GM12872 (cell line): ENCODE data around the gene KRT6A.

ENCODE experiments used
- TF ChIP-seq, protein P1 (sequence below): IDR thresholded peaks from 3 replicates; pipeline ENCODE4 v1.5.1; 2011; ENCODE audit warnings: low read depth, mild to moderate bottlenecking, low read length, moderate library complexity; ENCODE audit not compliant: insufficient read depth

Gene KRT6A

DNA sequence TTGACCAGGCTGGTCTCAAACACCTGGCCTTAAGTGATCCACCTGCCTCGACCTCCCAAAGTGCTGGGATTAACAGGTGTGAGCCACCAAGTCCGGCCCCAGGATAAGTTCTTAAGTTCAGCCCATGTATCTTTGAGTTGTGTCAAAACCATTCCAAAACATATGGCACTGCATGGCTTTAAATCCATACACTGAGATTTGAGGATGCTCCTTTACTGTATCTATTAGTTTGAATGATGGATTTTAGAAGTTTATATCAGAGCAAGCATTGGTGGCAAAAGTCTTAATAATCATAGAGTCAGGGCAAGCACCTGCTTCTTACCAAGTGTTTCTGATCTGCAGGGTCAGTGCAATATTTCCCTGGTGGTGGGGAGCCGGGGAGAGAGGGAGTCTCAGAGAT is 47.2 kb downstream of the KRT6A start:
- TF ChIP-seq, protein P1, sequence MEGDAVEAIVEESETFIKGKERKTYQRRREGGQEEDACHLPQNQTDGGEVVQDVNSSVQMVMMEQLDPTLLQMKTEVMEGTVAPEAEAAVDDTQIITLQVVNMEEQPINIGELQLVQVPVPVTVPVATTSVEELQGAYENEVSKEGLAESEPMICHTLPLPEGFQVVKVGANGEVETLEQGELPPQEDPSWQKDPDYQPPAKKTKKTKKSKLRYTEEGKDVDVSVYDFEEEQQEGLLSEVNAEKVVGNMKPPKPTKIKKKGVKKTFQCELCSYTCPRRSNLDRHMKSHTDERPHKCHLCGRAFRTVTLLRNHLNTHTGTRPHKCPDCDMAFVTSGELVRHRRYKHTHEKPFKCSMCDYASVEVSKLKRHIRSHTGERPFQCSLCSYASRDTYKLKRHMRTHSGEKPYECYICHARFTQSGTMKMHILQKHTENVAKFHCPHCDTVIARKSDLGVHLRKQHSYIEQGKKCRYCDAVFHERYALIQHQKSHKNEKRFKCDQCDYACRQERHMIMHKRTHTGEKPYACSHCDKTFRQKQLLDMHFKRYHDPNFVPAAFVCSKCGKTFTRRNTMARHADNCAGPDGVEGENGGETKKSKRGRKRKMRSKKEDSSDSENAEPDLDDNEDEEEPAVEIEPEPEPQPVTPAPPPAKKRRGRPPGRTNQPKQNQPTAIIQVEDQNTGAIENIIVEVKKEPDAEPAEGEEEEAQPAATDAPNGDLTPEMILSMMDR: no peak

DNA sequence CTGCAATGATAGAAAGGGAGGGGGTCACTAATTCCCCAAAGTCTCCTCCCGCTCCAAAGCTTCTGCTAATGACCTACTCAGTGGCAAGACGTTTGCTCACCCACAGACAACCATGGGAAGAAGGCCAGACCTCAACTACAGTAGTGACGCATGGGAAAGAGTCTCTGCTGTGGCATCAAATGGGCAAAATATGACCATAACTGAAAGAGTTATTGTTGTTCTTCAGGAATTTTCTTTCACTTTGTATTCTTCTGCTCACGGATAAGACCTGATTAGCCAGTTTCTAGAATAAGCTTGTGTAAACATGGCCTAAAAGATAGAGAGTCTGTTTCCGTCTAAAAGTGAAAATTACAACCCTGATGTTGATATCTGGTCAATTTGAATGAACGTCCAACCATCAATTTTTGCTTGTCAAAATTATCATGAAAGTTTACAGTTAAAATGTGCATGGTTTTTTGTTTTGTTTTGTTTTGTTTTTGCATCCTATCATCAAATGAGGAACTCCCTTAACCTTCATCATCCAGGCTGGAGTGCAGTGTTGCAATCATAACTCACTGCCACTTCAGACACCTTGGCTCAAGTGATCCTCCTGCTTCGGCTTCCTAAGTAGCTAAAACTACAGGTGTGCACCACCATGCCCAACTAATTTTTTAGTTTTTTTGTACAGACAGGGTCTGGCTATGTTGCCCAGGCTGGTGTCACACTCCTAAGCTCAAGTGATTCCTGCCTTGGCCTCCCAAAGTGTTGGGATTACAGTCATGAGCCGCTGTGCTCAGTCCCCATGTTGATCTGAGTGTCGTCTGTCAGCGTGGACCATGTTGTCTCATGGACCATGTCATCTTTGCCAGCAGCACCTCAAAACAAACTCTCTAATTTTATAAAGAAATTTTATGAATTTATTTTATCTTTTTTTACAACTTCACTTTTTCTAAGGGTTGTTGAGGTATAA is 48.1 kb downstream of the KRT6A start:
- TF ChIP-seq, protein P1: no peak

DNA sequence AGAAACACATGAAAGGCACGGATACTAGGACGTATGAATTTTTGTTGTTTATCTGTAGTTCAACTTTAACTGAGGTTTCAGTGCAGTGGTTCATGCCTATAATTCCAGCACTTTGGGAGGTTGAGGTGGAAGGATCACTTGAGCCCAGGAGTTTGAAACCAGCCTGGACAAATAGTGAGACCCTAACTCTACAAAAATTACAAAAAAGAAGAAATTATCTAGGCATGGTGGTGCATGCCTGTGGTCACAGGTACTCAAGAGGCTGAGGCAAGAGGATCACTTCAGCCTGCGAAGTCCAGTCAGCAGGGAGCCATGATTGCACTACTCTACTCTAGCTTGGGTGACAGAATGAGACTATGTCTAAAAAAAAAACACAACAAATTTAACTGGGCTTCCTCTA is 49.1 kb downstream of the KRT6A start:
- TF ChIP-seq, protein P1: no peak

DNA sequence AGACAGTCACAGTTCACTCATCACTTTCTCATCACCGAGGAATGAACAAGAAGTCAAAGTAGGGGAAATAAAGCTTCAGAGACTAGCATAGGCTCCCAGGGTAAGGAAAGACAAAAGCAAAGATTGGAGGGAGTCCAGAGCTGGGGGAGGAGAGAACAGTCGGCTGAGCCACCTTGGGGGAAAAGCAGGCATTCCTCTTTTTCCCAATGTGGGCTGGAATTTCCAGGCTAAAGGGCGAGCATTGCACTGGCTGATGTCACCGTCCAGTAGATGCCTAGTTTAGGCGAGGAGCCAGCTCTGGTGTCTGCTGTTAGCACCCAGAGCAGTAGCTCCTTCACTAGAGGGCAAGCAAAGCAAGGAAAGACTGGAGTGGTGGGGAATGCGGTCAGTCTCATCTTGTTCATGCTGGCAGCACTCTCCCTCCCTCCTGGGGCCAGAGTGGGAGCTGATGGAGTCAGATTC is 50.4 kb downstream of the KRT6A start:
- TF ChIP-seq, protein P1: no peak

DNA sequence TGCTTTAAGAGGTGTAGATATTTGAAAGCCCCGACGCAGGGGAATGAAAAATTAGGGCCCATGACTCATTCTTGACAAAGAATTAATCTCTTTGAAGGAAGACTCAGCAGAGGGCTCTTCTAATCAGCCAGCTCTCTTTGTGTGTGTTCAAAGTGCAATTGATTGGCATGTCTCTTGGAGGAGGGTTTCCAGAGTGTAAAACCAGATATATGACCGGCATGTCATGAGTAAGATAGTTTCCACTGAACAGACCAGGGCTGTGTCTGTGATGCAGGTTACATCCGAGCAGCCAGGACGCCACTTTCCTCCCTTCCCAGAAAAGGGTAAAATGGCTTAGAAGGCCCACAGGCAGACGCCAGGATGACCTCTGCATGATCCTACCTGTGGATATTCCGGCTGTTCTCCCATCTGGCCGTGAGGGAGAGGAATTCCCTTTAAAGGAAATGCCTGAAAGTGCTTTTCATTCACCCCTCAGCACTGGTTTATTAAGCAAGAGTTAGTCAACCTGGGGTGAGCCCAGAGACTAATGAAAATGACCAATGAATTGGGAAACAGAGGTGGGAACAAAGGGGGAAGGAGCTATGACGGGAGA is 51.6 kb downstream of the KRT6A start:
- TF ChIP-seq, protein P1: no peak

DNA sequence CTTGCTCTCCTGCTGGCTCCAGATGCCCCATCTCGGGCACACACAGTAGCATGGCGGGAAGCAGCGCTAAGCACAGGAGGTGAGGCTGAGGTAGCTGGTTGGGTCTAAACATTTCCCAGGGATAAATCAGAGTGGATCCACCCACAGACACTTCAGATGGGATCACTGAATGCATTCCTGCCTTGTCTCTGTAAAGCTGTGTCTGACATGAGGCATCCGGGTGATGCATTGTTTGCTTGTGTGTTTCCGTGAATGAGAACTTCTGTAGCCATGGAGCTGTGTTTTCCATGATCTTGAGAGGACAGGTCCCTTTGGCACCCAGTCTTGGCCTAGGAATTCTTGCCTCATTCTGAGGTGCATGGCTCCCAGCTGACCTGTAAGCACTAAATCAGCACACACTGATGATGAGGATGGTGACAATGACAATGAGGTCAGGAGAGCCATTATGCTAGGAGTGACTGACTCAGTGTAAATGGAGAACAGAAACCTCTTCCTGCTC is 52.2 kb downstream of the KRT6A start:
- TF ChIP-seq, protein P1: no peak

DNA sequence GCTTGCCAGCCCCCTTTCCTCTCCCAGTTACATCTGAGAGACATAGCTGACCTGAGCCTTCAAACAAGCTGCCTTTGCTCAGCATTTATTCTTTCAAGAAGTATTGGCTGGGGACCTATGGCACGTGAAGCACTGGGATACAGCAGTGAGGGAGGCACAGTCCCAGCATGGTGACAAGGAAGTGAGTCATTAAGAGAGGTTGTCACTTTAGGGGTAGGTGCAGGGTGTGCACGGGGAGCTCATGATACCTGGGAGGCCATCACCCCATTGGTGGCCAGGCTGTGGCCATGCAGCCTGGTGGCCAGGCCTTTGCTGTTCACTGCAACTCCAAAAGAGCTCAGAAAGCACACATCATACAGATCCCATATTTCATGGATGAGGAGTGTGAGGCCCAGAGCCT is 53.2 kb downstream of the KRT6A start:
- TF ChIP-seq, protein P1: no peak
